Endothelial cell of umbilical vein (primary cell): ENCODE results near the gene VMP1.

ENCODE experiments used
- CTCF ChIP-seq, 2 donors: IDR thresholded peaks; 1 replicate in 1 of 2; 2 replicates in 1 of 2; pipeline ENCODE4 v1.5.1; 2011; ENCODE audit warnings: low read length in 2 of 2, mild to moderate bottlenecking in 2 of 2, moderate library complexity in 2 of 2, control low read depth in 1 of 2, inconsistent platforms in 1 of 2, low read depth in 1 of 2; ENCODE audit not compliant: insufficient read depth in 1 of 2; ENCODE audit errors: extremely low read depth in 1 of 2
- MYC ChIP-seq: IDR thresholded peaks from one replicate; pipeline ENCODE4 v1.6.1; 2011; ENCODE audit warnings: mild to moderate bottlenecking, low read depth, low read length
- POLR2A ChIP-seq: IDR thresholded peaks from 2 replicates; pipeline ENCODE4 v1.6.1; 2012; ENCODE audit warnings: low read depth, mild to moderate bottlenecking, control low read depth, low read length
- POLR2AphosphoS5 ChIP-seq: IDR thresholded peaks from 2 replicates; pipeline ENCODE4 v1.6.1; 2012; ENCODE audit warnings: low read depth, mild to moderate bottlenecking, control low read depth, low read length, moderate library complexity; ENCODE audit not compliant: insufficient read depth
- TF ChIP-seq, protein P1 (sequence below): IDR thresholded peaks from 2 replicates; pipeline ENCODE4 v1.6.1; 2011; ENCODE audit not compliant: insufficient read depth, insufficient read length

GRCh38 chr17:59737324-59737723 is 29.9 kb downstream of the VMP1 start:
- TF ChIP-seq CTCF (IDR thresholded peaks at IDR 0.05; ENCODE audit: extremely low read depth in 1 of 2, insufficient read depth in 1 of 2, low read depth in 1 of 2, low read length in 2 of 2) (no peak), POLR2AphosphoS5 (no peak), POLR2A (no peak), MYC (no peak)
- TF ChIP-seq, protein P1, sequence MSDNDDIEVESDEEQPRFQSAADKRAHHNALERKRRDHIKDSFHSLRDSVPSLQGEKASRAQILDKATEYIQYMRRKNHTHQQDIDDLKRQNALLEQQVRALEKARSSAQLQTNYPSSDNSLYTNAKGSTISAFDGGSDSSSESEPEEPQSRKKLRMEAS, result no peak
